Activated CD8-positive, alpha-beta T cell treated with anti-CD3 and anti-CD28 coated beads for 36 hours (primary cell): ENCODE measurements around the gene CYBC1. TPM values are rescaled to one million over a fixed set of nuclear protein-coding genes. Genes with fewer than 3 reads are reported as not detected.
A peak's percentile ranks its signal among the peaks of the same experiment; 100 is the strongest.
"Not testable (repeated sequence)": the region's sequence is repeated elsewhere in the genome, so short reads cannot be mapped to it uniquely, and the experiment has no call there.

Experiments
- ATAC-seq: fragments of 200-7000 bp; cut with Tn5 transposase; one replicate; pipeline ENCODE4 v1.10.0; 2021; ENCODE audit warnings: mild to moderate bottlenecking, moderate library complexity
- CTCF ChIA-PET: fragments of 350-600 bp; sonication (Branson Sonifier 250); formaldehyde crosslinking; loops from one replicate; lab custom pipeline; 2021; ENCODE audit warnings: antibody characterized with exemption; lab: Charles Lee
- POLR2A ChIA-PET: fragments of 350-600 bp; sonication (Branson Sonifier 250); formaldehyde crosslinking; loops from one replicate; lab custom pipeline; 2021; ENCODE audit warnings: antibody characterized with exemption; lab: Charles Lee
- DNase-seq: peaks from one replicate; pipeline ENCODE4 v3.0.0-alpha.2; 2020
- H3K27ac Mint-ChIP-seq: one replicate; pipeline ENCODE4 v1.8.0; 2021; ENCODE audit warnings: mild to moderate bottlenecking, mixed read lengths
- H3K27me3 Mint-ChIP-seq: one replicate; pipeline ENCODE4 v1.8.0; 2021; ENCODE audit warnings: mixed read lengths
- H3K36me3 Mint-ChIP-seq: one replicate; pipeline ENCODE4 v1.8.0; 2021; ENCODE audit warnings: low read depth, mixed read lengths
- H3K4me1 Mint-ChIP-seq: one replicate; pipeline ENCODE4 v1.8.0; 2021; ENCODE audit warnings: low read depth, mixed read lengths
- H3K4me3 Mint-ChIP-seq: one replicate; pipeline ENCODE4 v1.8.0; 2021; ENCODE audit warnings: mild to moderate bottlenecking, moderate library complexity, mixed read lengths
- H3K9me3 Mint-ChIP-seq: one replicate; pipeline ENCODE4 v1.8.0; 2021; ENCODE audit warnings: mixed read lengths
- intact Hi-C: fragments of 100-400 bp; cut with micrococcal nuclease; formaldehyde crosslinking; loops from one replicate; pipeline ENCODE4 v1.10.0; 2022
- total RNA-seq, 2 experiments: library from RNA; stranded (reverse); gene quantifications; one replicate each; pipeline ENCODE4 v1.2.3, GENCODE V29; 2021
- TF ChIP-seq, protein P1 (sequence below): fragments of 200-600 bp; IDR thresholded peaks from one replicate; pipeline ENCODE4 v1.8.0; 2022; ENCODE audit warnings: antibody characterized with exemption, mild to moderate bottlenecking

The CYBC1 gene
- total RNA-seq, 2 experiments from 2014 or later, result 189 to 192 TPM

DNA sequence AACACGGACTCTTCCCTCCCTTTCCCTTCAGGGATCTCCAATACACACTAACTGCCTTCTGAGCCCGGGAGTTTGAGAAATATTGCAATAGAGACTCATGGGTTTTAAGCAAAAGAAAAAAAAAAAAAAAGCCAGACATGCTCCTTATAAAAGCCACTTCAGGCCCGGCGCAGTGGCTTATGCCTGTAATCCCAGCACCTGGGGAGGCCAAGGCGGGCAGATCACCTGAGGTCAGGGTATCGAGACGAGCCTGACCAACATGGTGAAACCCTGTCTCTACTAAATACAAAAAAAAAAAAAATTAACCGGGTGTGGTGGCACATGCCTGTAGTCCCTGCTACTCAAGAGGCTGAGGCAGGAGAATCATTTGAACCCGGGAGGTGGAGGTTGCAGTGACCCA, 34.8 kb downstream of the CYBC1 start:
- Mint-ChIP-seq H3K36me3 (peaks cover 12% of the 10 kb centered on the region), H3K9me3 (no peaks in the 10 kb centered on the region), H3K27me3 (no peaks in the 10 kb centered on the region), H3K4me3 (no peak overlapping the region), H3K4me1 (peaks cover 26% of the 10 kb centered on the region), H3K27ac (no peak overlapping the region)
- POLR2A ChIA-PET, result interaction anchor here (4.2 kb wide), 1 partner anchor 34 kb away, joined by 20 read pairs; no protein-coding TSS in a partner anchor
- TF ChIP-seq, protein P1, sequence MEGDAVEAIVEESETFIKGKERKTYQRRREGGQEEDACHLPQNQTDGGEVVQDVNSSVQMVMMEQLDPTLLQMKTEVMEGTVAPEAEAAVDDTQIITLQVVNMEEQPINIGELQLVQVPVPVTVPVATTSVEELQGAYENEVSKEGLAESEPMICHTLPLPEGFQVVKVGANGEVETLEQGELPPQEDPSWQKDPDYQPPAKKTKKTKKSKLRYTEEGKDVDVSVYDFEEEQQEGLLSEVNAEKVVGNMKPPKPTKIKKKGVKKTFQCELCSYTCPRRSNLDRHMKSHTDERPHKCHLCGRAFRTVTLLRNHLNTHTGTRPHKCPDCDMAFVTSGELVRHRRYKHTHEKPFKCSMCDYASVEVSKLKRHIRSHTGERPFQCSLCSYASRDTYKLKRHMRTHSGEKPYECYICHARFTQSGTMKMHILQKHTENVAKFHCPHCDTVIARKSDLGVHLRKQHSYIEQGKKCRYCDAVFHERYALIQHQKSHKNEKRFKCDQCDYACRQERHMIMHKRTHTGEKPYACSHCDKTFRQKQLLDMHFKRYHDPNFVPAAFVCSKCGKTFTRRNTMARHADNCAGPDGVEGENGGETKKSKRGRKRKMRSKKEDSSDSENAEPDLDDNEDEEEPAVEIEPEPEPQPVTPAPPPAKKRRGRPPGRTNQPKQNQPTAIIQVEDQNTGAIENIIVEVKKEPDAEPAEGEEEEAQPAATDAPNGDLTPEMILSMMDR, result no peak
- no peak for ATAC-seq
- no peak for DNase-seq
- intact Hi-C loops, result no loop called here
- CTCF ChIA-PET, result interaction anchor here (1.8 to 3.2 kb wide), 2 partner anchors 16 to 66 kb away, joined by 4 to 14 read pairs; no protein-coding TSS in a partner anchor

GRCh38 chr17:82415336-82415735, 35.2 kb downstream of the CYBC1 start:
- TF ChIP-seq, protein P1, result no peak
- no peak overlapping the region for H3K4me3 Mint-ChIP-seq
- intact Hi-C loops, result no loop called here
- ChIA-PET POLR2A (interaction anchor here (0.8 to 1.5 kb wide), 2 partner anchors 15 to 21 kb away, joined by 3 to 4 read pairs; no protein-coding TSS in a partner anchor), CTCF (interaction anchor here (1.5 to 3.2 kb wide), 3 partner anchors 12 to 65 kb away, joined by 3 to 14 read pairs (median 4); no protein-coding TSS in a partner anchor)
- no peaks in the 10 kb centered on the region for H3K27me3 Mint-ChIP-seq
- DNase-seq (no peak), ATAC-seq (no peak)
- no peak overlapping the region for H3K27ac Mint-ChIP-seq
- no peaks in the 10 kb centered on the region for H3K9me3 Mint-ChIP-seq
- H3K4me1 Mint-ChIP-seq, result peaks cover 26% of the 10 kb centered on the region
- H3K36me3 Mint-ChIP-seq, result peaks cover 11% of the 10 kb centered on the region

DNA sequence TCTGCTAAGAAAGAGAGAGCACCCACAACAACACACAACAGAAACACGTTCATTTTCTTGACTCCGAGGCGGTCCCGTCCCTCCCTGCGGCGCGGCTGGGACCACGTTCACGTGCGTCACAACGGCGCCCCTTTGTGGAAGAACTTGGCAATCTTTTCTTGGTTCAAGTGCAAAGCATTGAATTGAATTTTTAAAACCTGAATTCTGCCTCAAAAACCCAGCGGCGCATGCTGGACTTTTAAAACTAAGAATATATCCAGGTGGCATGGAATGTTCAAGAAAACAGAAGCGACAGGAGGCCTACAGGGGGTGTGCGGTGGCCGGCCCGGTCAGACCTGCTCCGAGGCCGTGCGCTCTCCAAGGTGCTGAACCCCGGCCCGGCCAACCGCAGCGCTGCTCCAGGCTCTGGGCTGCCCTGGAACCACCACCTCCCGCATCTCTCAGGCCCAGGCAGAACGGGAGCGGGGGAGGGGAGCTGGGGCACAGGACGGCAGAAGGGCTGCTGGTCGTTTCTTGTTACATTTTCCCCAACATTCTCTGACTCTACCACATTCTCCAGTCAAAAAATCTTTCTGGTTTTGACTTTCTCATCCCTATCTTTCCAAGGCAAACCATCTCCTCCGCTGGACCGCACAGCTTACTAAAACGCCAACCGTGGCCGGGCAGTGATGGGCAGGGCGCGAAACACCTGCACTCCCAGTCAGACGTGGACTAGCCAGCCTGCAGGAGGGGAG, 35.8 kb downstream of the CYBC1 start:
- ChIA-PET CTCF (interaction anchor here (0.9 to 3.2 kb wide), 9 partner anchors 8 to 179 kb away, joined by 3 to 14 read pairs (median 4); no protein-coding TSS in a partner anchor), POLR2A (interaction anchor here (0.8 to 1.5 kb wide), 2 partner anchors 15 to 21 kb away, joined by 3 to 4 read pairs; no protein-coding TSS in a partner anchor)
- H3K4me1 Mint-ChIP-seq, result peaks cover 21% of the 10 kb centered on the region
- ATAC-seq (peak; percentile 20), DNase-seq (peak; percentile 86)
- peaks cover 6% of the 10 kb centered on the region for H3K36me3 Mint-ChIP-seq
- TF ChIP-seq, protein P1, result peak; percentile 87
- no peaks in the 10 kb centered on the region for H3K9me3 Mint-ChIP-seq
- no peak overlapping the region for H3K4me3 Mint-ChIP-seq
- H3K27ac Mint-ChIP-seq, result no peak overlapping the region
- no peaks in the 10 kb centered on the region for H3K27me3 Mint-ChIP-seq
- intact Hi-C loops, result loop anchor here (5.0 kb wide), 1 partner anchor 62 kb away; no protein-coding TSS in a partner anchor

DNA sequence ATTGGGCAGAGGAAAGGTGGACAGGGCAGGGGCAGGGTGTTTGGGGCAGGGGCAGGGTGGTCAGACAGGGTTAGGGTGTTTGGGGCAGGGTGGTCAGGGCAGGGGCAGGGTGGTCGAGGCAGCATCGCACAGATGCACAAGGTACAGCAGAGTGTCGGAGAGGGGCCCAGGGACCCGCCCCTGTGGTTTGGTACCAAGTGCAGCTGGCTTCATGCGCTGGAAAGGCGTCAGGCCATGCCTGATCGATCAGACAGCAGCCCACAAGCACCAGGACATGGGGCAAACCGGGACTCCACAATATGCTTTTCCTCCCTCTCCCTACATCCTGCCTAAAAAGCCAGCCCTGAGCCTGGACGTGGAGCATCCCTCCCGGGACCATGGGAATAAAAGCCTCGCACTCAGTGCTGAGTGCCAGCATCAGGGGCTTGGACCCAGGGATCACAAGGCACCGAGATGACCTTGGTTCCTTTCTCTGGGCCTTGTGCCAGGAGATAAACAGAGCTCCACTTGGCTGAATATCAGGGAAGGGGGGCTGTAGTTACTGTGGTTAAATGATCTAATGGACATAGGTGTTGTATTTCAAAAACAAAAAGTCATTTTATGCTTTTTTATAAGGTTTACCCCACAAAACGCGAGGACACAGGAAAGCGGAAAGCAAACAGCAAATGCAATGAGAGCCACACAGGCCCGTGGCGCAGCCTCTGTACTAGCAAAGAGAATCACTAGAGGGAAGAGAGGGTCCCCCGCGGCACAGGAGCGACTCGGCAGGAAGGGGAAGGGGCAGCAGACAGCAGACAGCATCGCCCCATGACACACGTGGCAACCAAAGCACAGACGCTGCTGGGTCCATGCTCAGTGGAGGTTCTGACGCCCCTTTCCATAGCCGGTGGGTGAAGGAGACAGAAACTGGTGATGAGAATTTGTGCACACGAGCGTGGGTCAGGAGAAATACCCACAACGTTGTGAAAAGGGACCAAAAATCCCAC, 37.7 kb downstream of the CYBC1 start:
- CTCF ChIA-PET, result interaction anchor here (1.2 to 3.2 kb wide), 4 partner anchors 46 to 177 kb away, joined by 3 to 14 read pairs (median 4); no protein-coding TSS in a partner anchor
- ATAC-seq (no peak), DNase-seq (no peak)
- peaks cover 9% of the 10 kb centered on the region for H3K36me3 Mint-ChIP-seq
- no peak overlapping the region for H3K4me3 Mint-ChIP-seq
- no peak overlapping the region for H3K27ac Mint-ChIP-seq
- H3K4me1 Mint-ChIP-seq, result peaks cover 14% of the 10 kb centered on the region
- no peaks in the 10 kb centered on the region for H3K9me3 Mint-ChIP-seq
- POLR2A ChIA-PET, result no interaction called here
- TF ChIP-seq, protein P1, result no peak
- H3K27me3 Mint-ChIP-seq, result no peaks in the 10 kb centered on the region
- intact Hi-C loops, result loop anchor here (5.0 kb wide), 1 partner anchor 61 kb away; no protein-coding TSS in a partner anchor

DNA sequence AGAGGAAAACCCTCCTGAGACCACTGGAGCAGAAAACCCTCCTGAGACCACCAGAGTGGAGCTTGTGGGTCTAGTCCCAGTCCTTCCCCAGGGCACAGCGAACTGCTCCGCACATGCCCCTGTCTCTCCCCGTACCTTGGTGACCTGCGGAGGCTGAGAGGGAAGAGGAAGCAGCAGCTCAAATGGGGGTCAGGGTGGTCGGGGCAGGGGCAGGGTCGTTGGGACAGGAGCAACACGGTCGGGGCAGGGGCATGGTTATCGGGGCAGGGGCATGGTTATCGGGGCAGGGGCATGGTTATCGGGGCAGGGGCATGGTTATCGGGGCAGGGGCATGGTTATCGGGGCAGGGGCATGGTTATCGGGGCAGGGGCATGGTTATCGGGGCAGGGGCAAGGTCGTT, 38.5 kb downstream of the CYBC1 start:
- intact Hi-C loops, result loop anchor here (5.0 kb wide), 1 partner anchor 60 kb away; no protein-coding TSS in a partner anchor
- DNase-seq, H3K27me3 Mint-ChIP-seq, ATAC-seq, H3K27ac Mint-ChIP-seq, CTCF ChIA-PET, H3K9me3 Mint-ChIP-seq, H3K4me3 Mint-ChIP-seq, POLR2A ChIA-PET: not testable (repeated sequence)
- peaks cover 11% of the 10 kb centered on the region for H3K36me3 Mint-ChIP-seq
- H3K4me1 Mint-ChIP-seq, result peaks cover 18% of the 10 kb centered on the region
